Stimulated activated CD4-positive, alpha-beta T cell treated with anti-CD3 and anti-CD28 coated beads, Interleukin-12 subunit alpha, Interleukin-12 subunit beta, amount 100 ng/mL, for 48 hours (primary cell): ENCODE data around the gene MB21D2.

Source experiments
- DNase-seq, 3 donors: peaks; one replicate each; pipeline ENCODE4 v3.0.0-alpha.2; 2020; ENCODE audit warnings: low read depth in 2 of 3, low spot score in 1 of 3

MB21D2 gene

DNA sequence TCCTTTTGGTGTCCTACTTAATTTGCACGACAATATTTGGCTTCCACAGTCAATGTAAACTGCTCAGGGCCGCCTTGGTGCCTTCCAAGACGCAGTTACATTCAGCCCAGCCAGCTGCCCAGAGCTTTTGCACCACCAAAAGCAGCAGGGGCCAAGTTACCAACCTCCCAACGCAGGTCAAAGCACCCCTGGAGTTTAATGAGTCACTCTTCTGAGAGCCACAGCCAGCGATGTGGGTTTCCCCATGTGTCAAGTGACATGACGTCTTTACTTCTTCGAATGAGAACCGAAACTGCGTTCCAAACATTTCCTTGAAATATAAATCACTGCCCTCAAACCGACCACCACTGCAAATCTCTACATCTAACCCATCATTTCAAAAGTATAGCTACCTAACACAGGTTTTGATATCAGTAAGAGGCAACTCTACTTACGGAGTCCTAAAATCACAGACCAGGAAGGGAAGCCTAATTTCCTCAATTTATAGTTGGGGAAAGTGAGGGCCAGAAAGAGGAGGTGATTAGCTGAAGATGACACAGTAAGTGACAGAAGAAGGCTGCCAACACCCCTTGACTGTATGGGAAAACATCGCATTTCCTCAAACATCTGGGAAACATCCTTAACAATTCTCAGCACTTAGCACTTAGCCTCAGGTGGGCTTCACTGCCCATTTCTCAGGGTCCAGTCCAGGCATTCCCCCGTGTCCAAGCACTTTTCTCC, 24.5 kb downstream of the MB21D2 start:
- DNase-seq: peak; percentile 53 to 67 (median 56)

- no peak for DNase-seq
Measured at GRCh38 chr3:192890347-192891335, 27.0 kb downstream of the MB21D2 start.

- no peak for DNase-seq
Measured at GRCh38 chr3:192889679-192890078, 28.0 kb downstream of the MB21D2 start.

DNA sequence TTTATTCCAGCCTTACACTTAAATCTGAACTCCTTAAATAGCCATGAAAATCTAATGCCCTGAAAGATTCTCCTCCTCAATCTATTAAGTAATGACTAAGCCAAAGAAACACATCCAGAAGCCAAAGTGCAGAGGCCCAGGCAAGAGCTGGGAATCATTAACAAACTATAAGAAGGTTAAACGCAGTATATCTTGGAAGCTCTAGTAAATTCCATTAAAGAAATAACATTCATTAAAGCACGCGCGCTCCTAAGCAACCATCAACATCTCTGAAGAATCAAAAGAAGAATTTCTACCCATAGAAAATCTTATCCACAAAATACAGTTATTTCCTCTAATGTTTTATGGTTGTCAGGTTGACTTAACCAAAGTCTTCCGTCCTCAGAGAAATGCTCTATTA, 29.5 kb downstream of the MB21D2 start:
- no peak for DNase-seq

- no peak for DNase-seq
Measured at GRCh38 chr3:192887701-192888100, 30.0 kb downstream of the MB21D2 start.

DNA sequence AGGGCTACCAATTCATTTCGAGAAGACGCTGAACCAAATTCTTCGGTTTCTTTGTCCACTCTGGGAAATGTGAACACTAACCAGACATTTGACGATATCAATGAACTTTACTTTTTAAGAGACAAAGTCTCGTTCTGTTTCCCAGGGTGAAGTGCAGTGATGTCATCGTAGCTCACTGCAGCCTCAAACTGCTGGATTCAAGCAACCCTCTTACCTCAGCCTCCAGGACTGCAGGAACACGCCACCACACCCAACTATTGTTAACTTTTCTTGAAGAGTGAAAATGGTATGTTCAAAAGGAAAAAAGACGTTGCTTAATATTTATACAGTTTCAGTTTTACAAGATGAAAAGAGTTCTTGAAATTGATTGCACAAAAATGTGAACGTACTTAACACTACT, 30.6 kb downstream of the MB21D2 start:
- no peak for DNase-seq

- no peak for DNase-seq
Measured at GRCh38 chr3:192884777-192885773, 32.6 kb downstream of the MB21D2 start.

DNA sequence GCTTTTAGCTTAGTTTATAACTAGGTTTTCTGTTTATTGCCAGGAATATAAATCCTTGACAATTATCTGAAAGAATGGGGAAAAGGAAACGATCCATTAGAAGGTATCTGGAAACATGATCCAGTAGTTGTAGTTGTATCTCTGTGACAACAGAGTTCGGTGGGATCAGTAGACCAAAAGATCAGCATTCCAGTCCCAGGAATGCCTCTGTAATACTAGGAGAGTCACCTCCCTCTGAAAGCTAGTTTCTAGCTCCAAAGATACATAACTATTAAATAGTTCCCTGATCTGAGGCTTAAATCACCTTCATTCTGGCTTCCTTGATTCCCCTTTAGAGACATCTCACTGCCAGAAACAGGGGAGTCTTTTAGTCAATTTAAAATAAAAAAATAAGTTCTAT, 34.1 kb downstream of the MB21D2 start:
- no peak for DNase-seq

DNA sequence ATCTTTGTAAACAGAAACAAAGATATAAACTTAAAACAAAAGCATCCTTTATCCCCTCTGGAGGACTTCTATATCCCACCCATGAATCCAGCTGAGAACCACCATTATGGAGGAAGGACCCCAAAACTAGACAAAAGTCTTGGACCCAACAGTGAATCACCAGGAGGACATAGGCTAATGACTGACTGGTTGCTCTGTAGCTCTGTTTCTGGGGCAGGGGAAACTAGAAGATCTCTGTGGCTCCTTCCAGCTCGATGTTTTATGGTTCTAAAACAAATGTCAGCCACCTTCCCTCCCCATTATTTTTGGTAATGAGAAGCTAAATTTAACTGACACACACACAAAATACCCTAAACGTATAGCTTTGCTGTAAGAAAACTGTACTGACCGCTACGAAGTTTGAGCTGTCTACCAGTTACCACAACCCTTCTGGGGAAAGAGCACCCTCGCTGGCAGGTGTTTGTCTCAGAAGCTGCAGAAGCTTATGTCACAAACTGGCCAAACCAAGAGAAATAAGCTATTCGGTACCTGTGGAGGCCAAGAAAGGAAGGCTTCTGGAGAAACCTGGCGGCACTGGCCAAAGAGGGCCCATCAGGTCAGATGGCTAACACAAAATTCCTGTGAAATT, 36.4 kb downstream of the MB21D2 start:
- DNase-seq: no peak

- DNase-seq: no peak
Measured at GRCh38 chr3:192880313-192880712, 37.3 kb downstream of the MB21D2 start.

- no peak for DNase-seq
Measured at GRCh38 chr3:192879346-192880031, 38.2 kb downstream of the MB21D2 start.

DNA sequence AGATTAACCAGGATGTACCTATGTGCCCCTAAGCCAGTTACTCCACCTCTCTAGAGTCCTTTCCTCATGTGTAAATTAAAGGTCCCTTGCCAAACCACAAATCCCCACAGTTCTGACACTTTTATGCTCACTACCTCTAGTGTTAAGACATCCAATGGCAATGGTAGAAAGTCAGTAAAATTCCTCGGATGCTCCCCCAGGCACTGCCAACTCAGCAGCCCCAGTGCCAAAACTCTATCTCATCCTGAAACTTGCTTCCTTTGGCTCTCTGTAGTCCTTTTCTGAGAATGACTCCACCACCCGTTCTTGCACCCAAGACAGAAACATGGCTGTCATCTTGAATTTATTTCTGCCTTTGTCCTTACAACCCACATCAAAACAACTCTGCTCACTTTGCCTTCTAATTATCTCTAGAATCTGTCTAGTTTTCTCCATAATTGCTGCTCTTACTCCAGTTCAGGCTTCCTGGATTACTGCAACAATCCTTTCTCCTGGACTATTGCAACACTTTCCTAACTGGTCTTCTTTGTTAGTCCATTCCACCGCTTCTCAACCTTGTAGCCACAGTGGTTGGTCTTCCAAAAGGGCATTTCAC, 41.6 kb downstream of the MB21D2 start:
- no peak for DNase-seq

DNA sequence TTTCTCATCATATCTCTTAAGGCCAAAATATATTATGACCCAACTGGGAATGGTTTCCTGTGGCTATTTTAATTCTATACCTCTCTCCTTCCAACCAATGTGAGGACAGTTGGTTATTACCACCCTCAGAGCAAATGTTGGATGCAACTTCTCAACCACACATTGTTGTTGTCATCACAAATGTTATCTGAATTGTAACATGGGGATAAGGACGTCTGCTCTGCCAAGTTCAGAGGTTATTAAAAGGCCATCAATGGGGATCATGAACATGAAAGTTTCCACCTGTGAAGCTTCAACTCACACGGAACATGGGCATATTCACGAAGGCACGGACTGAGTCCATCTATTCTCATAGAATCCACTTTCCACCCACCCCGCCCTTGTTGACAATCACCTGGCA, 46.8 kb downstream of the MB21D2 start:
- DNase-seq: no peak

DNA sequence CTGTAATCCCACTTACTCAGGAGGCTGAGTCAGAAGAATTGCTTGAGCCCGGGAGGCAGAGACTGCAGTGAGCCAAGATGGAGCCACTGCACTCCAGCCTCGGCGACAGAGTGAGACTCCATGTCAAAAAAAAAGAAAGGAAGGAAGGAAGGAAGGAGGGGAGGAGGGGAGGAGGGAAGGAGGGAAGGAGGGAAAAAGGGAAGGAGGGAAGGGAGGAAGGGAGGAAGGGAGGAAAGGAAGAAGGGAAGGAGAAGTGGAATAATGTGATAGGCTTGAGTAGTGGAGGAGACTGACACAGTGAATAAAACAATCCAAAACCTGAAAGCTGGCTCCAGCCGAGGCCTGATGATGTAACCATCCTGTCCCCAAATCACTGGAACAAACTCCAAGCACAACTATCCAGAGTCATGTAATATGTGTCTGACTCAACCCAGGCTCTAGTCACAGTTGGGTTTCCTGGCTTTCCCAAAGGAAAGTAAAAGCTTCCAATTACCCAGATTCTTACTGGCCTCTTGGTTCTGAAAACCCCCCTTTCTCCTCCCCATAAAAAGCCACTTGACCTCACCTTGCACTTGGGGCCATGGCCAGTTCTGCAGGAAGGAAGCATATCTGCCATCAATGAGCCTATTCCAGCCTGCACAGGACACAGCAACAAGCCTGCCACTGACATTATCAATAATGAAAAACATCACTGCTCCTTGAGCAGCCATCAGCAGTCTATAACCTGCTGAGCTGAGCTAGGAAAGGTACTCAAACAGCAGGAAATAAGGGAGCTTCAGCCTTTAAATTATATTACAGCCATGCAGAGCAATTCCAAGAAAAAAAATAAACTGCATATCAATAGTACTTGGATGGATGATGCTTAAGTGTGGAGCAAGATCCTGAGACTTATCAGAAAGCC, 48.3 kb downstream of the MB21D2 start:
- DNase-seq: no peak

DNA sequence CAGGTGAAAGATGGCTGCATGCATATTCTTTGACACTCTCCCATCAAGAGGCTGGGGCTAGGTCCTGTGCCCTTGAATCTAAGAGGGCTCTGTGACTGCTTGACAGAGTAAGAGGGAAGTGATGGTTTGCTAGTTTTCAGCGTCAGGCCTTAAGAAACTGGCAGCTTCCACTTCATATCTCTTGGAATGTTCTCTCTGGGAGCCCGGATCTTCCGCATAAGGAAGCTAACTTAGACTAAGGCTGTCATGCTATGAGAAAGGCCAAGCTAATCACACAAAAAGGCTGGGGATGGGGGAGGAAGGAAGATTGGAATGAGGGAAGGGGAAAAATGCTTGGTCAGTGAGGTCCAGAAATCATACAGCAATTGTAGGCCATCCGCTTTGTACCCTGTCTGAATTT, 50.0 kb downstream of the MB21D2 start:
- no peak for DNase-seq

DNA sequence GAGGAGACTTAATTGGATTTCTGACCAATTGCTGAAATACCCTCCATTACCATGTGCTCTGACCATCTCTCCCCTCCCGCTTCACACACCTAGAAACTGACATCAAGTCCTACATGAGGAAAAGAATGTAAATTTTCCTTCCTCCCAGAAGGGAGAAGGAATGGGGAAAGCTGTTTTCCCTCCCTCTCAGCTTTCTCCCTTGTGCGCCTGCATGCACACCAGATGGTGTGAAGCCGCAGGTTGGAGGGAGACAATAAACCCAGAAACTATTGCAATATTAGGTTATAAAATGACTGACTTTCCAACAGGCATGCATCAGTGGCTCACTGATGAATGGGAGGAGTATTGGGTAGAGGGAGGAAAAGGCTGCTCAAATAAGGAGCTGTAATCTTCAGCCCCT, 50.9 kb downstream of the MB21D2 start:
- DNase-seq: no peak

- DNase-seq: no peak
Measured at GRCh38 chr3:192864941-192865340, 52.7 kb downstream of the MB21D2 start.

DNA sequence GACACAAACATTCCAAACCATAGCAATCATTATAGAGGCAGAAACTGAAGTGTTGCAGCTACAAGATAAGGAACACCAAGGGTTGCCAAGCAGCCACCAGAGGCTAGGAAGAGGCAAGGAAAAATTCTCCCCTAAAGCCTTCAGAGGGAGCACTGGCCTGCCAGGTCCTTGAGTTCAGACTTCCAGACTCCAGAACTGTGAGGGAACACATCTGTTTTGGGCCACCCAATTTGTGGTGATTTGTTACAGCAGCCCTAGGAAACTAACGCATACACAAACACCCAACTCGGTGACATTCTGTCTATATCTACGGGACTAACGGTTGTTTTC, 54.6 kb downstream of the MB21D2 start:
- DNase-seq: no peak
